Dedifferentiated amniotic fluid mesenchymal stem cell (primary cell): ENCODE data around the gene MOXD1.
"Not testable (repeated sequence)": the region's sequence is repeated elsewhere in the genome, so short reads cannot be mapped to it uniquely, and the experiment has no call there.

Source experiments
- DNase-seq: peaks from one replicate; pipeline ENCODE4 v3.0.0-alpha.2; 2016; ENCODE audit errors: extremely low spot score

The MOXD1 gene

DNA sequence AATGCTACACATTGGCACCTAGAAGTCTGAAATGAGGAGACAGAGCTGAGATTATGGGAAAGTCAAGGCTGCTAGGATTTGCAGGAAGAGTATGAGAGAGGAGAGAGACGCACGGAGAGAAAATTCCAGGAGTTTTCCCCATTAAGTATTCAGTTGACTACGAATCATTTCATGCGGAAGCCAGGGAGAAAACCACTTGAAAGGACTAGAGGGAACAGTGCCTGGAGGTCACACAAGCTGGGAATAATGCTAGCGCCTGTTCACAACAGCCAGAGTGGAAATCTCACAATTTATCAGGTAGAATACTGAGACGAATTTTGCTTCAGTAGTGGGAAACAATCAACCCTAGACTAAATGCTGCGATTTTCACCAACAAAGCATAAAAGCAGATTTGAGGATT is 118.6 kb downstream of the MOXD1 start:
- DNase-seq = no peak

GRCh38 chr6:132280436-132280835 is 120.8 kb downstream of the MOXD1 start:
- DNase-seq = no peak

DNA sequence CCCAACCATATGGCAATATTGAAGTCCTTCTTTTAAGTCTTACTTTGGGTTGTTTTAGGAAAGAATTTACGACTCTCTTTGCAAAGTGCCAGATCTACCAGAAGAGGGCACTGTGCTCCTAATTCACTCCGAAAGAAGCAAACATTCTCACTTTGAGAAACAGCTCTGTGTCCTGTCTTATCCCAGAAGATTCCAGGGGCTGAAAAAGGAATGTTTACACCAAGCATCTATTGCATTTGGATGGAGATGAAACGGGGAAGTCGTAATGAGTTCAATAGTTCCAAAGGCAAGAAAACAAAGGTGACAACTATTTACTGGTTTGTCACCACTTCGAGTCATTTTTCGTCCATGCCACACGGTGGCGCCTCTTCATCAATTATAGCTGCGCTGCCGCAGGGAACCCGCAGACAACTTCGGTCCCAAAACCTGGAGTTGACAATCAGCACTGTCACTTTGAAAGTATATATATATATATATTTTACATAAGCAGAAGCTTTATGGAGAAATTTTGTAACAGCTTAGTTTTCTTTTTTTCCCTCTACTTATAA is 121.6 kb downstream of the MOXD1 start:
- DNase-seq = peak; percentile 73

DNA sequence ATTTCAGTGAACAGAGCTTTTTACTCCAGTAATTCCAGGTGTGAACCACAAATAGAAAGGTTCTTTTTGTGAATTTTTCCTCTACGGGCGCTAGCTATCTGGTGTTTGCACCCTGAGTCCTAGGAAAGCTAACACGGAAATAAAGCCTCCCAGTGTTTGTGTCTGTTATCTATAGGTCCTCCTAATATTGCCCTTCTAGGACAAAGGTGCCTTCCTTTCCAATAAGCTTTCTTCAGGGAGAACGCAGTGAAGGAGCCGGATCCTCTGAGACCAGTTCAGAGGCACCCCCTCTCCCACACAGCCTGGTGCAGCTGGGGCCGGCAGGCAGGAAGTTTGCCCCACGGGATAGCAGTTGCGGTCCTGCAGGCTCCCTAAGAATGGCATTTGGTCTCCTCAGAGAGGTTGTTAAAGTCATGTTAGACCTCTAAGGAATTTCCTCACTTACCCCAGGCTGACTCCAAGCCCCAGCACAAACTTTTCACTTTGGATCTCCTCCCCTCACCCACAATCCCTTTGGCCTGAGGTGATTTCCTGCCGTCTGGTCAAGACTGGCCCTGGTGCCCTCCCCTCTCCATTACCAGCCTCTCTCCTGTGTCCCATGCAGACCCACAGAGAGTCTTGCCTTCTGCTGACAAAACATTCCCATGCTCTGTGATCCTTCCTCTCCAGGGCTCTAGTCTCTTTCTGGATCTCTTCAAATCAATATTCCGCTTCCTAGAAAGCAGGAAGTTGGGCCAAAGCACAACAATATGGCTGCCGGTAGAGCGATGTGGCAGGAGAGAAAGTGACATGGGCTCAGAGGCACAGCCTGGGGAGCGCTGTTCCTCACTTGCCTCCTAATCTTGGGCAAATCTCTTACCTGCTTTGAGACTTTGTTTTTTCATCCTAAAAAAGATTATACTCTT is 126.0 kb downstream of the MOXD1 start:
- no peak for DNase-seq

DNA sequence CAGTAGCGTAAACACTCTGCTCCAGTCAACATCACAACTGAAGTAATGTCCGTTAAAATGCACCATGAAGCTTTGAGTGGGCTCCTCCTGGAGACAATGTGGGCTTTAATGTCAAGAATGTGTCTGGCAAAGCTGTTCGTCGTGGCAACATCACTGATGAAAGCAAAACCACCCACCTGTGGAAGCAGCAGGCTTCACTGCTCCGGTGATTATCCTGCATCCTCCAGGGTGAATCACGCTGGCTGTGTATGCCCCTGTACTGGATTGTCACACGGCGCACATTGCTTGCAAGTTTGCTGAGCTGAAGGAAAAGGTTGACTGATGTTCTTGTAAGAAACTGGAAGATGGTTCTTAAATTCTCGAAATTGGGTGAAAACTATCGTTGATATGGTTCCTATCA is 128.5 kb downstream of the MOXD1 start:
- no peak for DNase-seq

DNA sequence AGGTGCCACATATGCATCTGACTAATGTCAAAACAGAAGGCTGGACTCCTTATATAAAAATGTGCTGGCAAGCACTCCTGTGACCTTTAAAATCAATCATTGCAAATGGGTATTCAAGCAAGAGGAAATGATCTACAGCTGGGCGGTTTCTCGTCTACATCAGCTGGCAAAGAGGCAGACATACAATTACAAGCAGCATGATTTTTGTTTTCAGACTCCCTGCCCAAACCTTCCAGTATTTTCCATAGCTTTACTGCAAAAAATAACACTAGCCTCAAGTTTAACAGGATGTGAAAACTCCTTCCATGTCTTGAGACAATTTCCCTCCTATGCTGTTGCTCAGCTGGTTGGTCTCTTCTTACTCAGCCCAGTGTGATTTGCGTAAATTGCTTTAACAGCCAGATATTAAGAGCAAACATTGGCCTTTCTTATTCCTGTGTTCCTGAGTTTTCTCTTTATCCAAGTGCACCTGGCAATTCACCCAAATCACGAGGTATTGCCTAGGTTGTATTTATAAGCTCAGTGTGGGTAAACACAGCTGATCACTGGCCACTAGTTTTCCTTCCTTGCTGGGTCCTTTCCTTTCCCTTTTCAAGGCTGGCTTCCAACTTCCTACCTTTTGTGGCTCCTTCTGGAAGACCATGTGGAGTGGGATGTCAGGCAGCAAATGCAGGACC is 130.4 kb downstream of the MOXD1 start:
- DNase-seq = no peak

GRCh38 chr6:132268666-132269065 is 132.6 kb downstream of the MOXD1 start:
- DNase-seq = not testable (repeated sequence)

GRCh38 chr6:132268209-132268608 is 133.1 kb downstream of the MOXD1 start:
- DNase-seq = no peak

DNA sequence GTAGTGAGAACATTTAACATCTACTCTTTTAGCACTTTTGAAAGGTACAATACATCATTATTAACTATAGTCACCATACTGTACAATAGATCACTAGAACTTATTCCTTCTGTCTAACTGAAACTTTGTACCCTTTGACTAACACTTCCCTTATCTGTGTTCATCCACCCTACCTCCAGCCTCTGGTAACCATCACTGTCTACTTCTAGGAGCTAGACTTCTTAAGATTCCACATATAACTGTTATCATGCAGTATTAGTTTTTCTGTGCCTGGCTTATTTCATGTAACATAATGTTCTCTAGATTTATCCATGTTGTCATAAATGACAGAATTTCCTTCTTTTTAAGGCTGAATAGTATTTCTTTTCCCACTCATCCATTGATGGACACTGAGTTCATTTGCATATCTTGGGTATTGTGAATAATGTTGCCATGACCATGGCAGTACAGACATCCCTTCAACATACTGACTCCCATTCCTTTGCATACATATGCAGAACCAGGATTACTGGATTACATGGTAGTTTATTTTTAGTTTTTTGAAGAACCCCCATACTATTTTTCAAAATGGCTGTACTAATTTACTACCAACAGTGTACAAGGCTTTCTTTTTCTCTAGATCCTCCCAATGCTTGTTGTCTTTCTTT is 135.7 kb downstream of the MOXD1 start:
- DNase-seq = no peak

DNA sequence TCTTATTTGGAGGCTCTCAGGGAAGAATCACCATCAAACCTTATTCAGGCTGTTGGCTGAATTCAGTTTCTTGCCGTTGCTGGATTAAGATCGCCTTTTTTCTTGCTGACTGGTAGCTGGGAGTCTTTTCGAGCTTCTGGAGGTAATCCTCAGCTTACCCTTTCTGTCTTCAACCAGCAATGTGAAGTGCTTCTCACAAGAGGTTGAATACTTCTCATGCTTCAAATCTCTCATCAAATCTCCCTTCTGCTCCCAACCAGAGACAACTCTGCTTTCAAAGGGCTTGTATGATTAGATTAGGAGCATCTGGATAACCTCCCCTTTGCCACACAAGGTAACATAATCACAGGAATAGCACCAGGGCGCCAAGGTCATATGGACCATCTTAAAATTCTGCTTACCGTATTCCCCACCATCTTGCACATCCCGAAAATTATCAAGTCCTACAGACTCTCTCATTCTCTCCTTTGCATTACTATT is 137.2 kb downstream of the MOXD1 start:
- no peak for DNase-seq

DNA sequence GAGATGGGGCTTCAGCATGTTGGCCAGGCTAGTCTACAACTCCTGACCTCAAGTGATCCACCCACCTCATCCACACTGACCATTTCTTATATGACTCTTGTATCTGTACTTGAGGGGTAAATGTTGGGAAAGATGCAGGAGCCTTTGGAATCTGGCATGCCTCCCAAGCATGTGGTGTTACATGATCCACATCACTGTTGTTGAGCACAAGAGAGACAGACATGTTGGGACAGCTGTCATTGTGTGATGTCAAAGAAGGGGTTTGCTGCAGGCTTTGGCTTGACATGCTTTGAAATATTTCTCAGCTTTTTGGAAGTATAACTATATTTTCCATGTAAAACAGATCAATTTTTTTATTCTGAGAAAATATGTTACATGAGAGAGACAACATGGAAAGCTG is 139.9 kb downstream of the MOXD1 start:
- DNase-seq = no peak

DNA sequence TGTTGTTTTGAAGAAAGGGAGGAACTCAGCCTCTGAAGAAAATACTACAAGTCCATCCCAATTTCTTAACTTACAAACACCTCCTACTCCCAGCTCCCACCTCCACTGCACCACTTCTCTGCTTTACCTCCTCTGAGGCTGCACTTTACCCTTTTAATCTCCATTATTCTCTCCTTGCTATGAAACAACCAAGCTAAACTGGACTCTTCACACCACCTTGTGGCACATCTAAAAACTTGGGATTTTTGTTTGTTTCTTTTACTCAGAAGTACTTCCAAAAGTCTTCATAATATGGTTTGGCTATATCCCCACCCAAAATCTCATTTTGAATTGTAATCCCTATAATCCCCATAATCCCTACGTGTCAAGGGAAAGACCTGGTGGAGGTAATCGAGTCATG is 142.2 kb downstream of the MOXD1 start:
- DNase-seq = peak; percentile 56

DNA sequence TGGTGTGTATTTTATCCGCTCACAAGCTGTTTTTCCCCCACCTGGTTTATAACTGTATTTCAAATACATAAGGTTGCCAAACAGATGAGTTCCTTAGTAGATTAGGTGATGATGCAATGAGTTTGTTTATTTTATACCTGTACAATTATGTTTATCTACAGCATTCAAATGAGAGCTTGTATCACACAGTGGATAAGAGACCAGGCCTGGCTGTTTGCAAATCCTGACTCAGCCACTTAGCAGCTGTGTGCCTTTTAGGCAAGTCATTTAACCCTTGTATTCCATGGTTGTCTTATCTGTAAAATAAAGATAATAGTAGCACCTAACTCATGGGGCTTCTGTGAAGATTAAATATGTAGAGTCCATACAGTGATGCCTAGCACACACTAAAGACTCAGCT is 143.7 kb downstream of the MOXD1 start:
- no peak for DNase-seq

DNA sequence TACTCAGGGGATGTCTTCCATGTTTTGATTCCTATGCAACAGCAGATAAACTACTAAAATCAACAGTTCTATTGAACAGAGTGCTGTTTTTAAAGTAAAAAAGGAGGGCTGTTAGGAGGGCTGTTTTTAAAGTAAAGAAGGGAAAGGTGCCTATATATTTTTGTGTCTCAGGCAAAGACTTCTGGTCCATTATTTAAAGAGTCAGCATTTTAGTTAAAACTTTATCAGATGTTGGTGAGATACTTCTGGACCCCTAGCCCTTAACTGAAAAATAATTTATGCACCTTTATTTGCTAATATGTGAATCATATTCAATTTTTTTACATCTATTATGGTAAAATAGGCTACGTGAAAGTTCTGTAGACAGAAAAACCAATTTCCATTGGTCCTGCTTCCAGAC is 144.8 kb downstream of the MOXD1 start:
- no peak for DNase-seq

DNA sequence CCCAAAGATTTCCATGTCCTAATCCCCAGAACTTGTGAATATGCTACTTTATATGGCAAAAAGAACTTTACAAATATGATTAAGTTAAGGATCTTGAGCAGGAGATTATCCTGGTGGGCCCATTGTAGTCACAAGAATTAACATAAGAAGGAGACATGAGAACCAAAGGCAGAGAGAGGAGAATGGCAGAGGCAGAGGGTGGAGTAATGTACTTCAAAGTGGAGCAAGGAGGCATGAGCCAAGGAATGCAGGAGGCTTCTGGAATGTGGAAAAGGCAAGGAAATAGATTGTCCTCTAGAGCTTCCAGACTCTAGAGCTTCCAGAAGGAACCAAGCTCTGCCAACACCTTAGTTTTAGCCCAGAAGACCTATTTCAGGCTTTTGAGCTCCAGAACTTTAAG is 147.4 kb downstream of the MOXD1 start:
- no peak for DNase-seq

- no peak for DNase-seq
These were observed 148.1 kb downstream of the MOXD1 start for GRCh38 chr6:132253211-132253610.

GRCh38 chr6:132252113-132252512 is 149.2 kb downstream of the MOXD1 start:
- no peak for DNase-seq

- DNase-seq = no peak
These were observed 149.6 kb downstream of the MOXD1 start for GRCh38 chr6:132251711-132252110.

GRCh38 chr6:132247381-132248159 is 153.7 kb downstream of the MOXD1 start:
- DNase-seq = peak; percentile 53

GRCh38 chr6:132246632-132247270 is 154.5 kb downstream of the MOXD1 start:
- no peak for DNase-seq

DNA sequence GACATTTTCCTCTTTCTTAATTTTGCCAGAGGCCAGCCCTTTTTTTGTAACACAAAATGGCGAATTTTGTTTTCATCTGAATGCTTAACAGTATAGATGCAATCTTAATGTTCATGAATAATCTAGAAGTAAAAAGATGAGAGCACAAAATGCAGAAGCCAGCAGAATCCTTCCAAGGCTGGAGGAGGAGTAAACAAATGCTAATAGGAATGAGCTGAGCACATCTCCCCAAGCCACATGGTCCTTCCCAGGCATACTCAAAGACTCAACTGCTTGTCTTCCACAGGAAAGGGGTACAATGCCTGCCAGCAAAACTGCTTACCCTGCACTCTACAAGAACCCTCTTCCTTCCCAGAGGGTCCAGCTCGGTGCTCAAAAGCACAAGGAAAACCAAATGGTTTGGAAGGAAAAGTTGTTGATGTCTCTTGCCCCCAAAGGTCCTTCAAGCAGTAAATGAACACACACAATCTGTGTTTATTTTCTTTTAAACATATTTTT is 155.1 kb downstream of the MOXD1 start:
- DNase-seq = no peak
